ENCODE data around the gene STS. TPM values are rescaled to one million over a fixed set of nuclear protein-coding genes. Genes with fewer than 3 reads are reported as not detected.

The STS gene
- total and polyA plus RNA-seq, 2 donors (not counting 3 experiments of a cell fraction or from before 2014, with no cell fraction given) = 2.1 to 4.9 TPM

DNA sequence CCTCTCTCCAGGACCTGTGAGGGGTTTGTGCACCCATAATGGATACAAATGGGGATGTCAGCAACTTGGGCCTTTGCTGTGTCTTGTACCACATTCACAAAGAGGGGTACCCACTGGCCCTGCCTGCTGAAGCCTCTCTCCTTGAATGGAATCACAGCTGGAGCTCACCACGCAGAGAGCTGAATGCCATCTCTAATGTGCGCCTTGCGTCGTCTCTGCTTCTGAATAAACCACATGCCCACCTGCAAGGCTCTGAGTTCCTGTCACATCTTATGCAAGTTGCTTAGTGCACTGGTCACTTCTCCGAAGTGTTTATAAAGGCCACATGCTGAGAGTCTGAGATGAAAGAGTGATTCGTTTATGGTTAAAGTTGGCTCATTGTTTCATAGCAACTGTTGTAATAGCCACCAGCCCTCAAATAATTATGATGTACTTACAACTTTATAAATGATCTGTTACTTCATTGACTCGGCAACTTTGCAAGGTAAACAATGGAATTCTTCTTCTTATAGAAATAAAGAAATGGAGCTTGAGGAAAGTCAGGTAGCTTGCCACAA is 6.6 kb downstream of the STS start:
- FAIRE-seq (no peak), DNase-seq (ENCODE audit: low read depth, low spot score) (no peak)
- Histone ChIP-seq H4K20me1 (replicated peaks; ENCODE audit: control insufficient read depth, extremely low read depth, insufficient read depth, low read length) (no peaks in the 10 kb centered on the region), H3K4me3 (replicated peaks in 1 of 3; ENCODE audit: insufficient read depth in 1 of 3, low read depth in 1 of 3, low read length in 3 of 3) (no peak overlapping the region), H3K9ac (replicated peaks; ENCODE audit: extremely low read depth, insufficient read depth, low read length) (no peak overlapping the region), H3K36me3 (ENCODE audit: control insufficient read depth in 2 of 2, extremely low read depth in 1 of 2, insufficient read depth in 2 of 2, low read length in 2 of 2) (no peaks in the 10 kb centered on the region), H3K27me3 (ENCODE audit: control insufficient read depth in 2 of 2, insufficient read depth in 2 of 2, low read length in 2 of 2) (no peaks in the 10 kb centered on the region), H3K9me3 (replicated peaks; ENCODE audit: control insufficient read depth, insufficient read depth, low read length) (no peaks in the 10 kb centered on the region), H3K4me2 (ENCODE audit: insufficient read depth, low read length) (no peak overlapping the region), H2AFZ (ENCODE audit: low read depth, low read length) (no peak overlapping the region), H3K79me2 (ENCODE audit: control insufficient read depth, insufficient read depth, low read length) (no peaks in the 10 kb centered on the region), H3K27ac (ENCODE audit: insufficient read depth, low read depth, low read length) (no peak overlapping the region), H3K9me1 (replicated peaks; ENCODE audit: control insufficient read depth, extremely low read depth, insufficient read depth, low read length) (no peaks in the 10 kb centered on the region), H3K4me1 (ENCODE audit: control insufficient read depth, extremely low read depth, insufficient read depth, low read length) (no peaks in the 10 kb centered on the region)
- dilution Hi-C loops (cut with MboI; ENCODE audit: extremely low pct_ligation_motif_present, low sequenced_read_pairs) = no loop called here
- ChIA-PET CTCF (no interaction called here), POLR2A (no interaction called here)
- intact Hi-C loops (cut with micrococcal nuclease) = no loop called here
- no TSS peak for BruUV-seq (replicated peaks)
- TF ChIP-seq JUN (IDR thresholded peaks at IDR 0.05; ENCODE audit: borderline replicate concordance, insufficient read depth, insufficient read length, low read depth) (no peak), POLR2A (IDR thresholded peaks at IDR 0.05; ENCODE audit: low read depth, low read length) (no peak), POLR2AphosphoS5 (IDR thresholded peaks at IDR 0.05; ENCODE audit: insufficient read depth, low read depth, low read length) (no peak), GATA2 (IDR thresholded peaks at IDR 0.05; ENCODE audit: insufficient read depth, insufficient read length, low read depth, low read length) (no peak), FOS (IDR thresholded peaks at IDR 0.05; ENCODE audit: borderline replicate concordance, insufficient read depth, low read length) (no peak), EZH2 (IDR thresholded peaks at IDR 0.05; ENCODE audit: borderline replicate concordance, low read depth, low read length, severe bottlenecking) (no peak), MYC (IDR thresholded peaks at IDR 0.05; ENCODE audit: low read depth, low read length) (no peak)
- TF ChIP-seq, protein P1, sequence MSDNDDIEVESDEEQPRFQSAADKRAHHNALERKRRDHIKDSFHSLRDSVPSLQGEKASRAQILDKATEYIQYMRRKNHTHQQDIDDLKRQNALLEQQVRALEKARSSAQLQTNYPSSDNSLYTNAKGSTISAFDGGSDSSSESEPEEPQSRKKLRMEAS (IDR thresholded peaks at IDR 0.05; ENCODE audit: insufficient read depth, insufficient read length) = no peak
- TF ChIP-seq, protein P2, sequence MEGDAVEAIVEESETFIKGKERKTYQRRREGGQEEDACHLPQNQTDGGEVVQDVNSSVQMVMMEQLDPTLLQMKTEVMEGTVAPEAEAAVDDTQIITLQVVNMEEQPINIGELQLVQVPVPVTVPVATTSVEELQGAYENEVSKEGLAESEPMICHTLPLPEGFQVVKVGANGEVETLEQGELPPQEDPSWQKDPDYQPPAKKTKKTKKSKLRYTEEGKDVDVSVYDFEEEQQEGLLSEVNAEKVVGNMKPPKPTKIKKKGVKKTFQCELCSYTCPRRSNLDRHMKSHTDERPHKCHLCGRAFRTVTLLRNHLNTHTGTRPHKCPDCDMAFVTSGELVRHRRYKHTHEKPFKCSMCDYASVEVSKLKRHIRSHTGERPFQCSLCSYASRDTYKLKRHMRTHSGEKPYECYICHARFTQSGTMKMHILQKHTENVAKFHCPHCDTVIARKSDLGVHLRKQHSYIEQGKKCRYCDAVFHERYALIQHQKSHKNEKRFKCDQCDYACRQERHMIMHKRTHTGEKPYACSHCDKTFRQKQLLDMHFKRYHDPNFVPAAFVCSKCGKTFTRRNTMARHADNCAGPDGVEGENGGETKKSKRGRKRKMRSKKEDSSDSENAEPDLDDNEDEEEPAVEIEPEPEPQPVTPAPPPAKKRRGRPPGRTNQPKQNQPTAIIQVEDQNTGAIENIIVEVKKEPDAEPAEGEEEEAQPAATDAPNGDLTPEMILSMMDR (IDR thresholded peaks at IDR 0.05; ENCODE audit: extremely low read depth in 1 of 2, insufficient read depth in 1 of 2, low read depth in 1 of 2, low read length in 2 of 2) = no peak
